ENCODE results near the gene GAB1.

GAB1 gene

DNA sequence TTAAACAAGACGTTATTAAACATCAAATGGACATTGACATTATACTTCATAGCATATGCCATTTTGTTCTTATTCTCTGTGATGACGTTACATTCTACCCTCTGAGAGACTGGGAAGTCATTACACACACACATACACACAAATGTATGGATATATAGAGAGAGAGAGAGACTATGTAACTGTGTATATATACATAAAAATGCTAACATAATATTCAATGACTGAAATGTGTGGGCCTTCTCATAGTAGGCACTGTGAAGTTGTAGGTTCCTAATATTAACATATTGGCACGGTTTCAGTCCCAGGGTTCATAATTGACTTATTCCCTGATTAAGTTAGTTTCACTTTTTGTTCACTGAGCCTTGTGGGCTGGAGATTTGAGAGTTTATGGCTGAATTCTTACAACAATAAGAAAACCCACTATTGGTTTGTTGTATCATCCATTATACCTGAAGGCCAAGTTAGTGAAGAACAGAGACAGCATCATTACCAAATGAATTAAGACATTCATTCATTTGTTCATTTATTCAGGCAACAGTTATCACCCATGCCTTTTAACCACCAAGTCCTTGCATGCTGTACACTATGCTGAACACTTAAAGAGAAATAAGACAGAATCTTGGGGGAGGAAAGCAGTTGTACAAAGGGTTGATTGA, 68.5 kb downstream of the GAB1 start:
- TF ChIP-seq CSDC2 (CRISPR knock-in tag; IDR thresholded peaks at IDR 0.05) (no peak), RARB (CRISPR knock-in tag; IDR thresholded peaks at IDR 0.05) (no peak), ZNF565 (CRISPR knock-in tag; conservative IDR thresholded peaks at IDR 0.05; ENCODE audit: low read depth) (no peak), ESRRG (CRISPR knock-in tag; IDR thresholded peaks at IDR 0.05) (no peak), TCF4 (CRISPR knock-in tag; IDR thresholded peaks at IDR 0.05; ENCODE audit: borderline replicate concordance) (no peak), BACH2 (CRISPR knock-in tag; IDR thresholded peaks at IDR 0.05; ENCODE audit: borderline replicate concordance) (no peak), PPARA (CRISPR knock-in tag; IDR thresholded peaks at IDR 0.05; ENCODE audit: borderline replicate concordance) (no peak), ZFP3 (CRISPR knock-in tag; IDR thresholded peaks at IDR 0.05) (no peak), ARNTL (CRISPR knock-in tag; IDR thresholded peaks at IDR 0.05; ENCODE audit: borderline replicate concordance, low read depth) (no peak), GLIS3 (CRISPR knock-in tag; IDR thresholded peaks at IDR 0.05) (no peak), ZFP30 (CRISPR knock-in tag; IDR thresholded peaks at IDR 0.05) (no peak), SNAI2 (CRISPR knock-in tag; IDR thresholded peaks at IDR 0.05) (no peak)
- TF ChIP-seq, protein P1, sequence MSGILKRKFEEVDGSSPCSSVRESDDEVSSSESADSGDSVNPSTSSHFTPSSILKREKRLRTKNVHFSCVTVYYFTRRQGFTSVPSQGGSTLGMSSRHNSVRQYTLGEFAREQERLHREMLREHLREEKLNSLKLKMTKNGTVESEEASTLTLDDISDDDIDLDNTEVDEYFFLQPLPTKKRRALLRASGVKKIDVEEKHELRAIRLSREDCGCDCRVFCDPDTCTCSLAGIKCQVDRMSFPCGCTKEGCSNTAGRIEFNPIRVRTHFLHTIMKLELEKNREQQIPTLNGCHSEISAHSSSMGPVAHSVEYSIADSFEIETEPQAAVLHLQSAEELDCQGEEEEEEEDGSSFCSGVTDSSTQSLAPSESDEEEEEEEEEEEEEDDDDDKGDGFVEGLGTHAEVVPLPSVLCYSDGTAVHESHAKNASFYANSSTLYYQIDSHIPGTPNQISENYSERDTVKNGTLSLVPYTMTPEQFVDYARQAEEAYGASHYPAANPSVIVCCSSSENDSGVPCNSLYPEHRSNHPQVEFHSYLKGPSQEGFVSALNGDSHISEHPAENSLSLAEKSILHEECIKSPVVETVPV (CRISPR knock-in tag; IDR thresholded peaks at IDR 0.05), result no peak
- TF ChIP-seq, protein P2, sequence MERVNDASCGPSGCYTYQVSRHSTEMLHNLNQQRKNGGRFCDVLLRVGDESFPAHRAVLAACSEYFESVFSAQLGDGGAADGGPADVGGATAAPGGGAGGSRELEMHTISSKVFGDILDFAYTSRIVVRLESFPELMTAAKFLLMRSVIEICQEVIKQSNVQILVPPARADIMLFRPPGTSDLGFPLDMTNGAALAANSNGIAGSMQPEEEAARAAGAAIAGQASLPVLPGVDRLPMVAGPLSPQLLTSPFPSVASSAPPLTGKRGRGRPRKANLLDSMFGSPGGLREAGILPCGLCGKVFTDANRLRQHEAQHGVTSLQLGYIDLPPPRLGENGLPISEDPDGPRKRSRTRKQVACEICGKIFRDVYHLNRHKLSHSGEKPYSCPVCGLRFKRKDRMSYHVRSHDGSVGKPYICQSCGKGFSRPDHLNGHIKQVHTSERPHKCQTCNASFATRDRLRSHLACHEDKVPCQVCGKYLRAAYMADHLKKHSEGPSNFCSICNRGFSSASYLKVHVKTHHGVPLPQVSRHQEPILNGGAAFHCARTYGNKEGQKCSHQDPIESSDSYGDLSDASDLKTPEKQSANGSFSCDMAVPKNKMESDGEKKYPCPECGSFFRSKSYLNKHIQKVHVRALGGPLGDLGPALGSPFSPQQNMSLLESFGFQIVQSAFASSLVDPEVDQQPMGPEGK (CRISPR knock-in tag; IDR thresholded peaks at IDR 0.05; ENCODE audit: borderline replicate concordance), result no peak
- TF ChIP-seq, protein P3, sequence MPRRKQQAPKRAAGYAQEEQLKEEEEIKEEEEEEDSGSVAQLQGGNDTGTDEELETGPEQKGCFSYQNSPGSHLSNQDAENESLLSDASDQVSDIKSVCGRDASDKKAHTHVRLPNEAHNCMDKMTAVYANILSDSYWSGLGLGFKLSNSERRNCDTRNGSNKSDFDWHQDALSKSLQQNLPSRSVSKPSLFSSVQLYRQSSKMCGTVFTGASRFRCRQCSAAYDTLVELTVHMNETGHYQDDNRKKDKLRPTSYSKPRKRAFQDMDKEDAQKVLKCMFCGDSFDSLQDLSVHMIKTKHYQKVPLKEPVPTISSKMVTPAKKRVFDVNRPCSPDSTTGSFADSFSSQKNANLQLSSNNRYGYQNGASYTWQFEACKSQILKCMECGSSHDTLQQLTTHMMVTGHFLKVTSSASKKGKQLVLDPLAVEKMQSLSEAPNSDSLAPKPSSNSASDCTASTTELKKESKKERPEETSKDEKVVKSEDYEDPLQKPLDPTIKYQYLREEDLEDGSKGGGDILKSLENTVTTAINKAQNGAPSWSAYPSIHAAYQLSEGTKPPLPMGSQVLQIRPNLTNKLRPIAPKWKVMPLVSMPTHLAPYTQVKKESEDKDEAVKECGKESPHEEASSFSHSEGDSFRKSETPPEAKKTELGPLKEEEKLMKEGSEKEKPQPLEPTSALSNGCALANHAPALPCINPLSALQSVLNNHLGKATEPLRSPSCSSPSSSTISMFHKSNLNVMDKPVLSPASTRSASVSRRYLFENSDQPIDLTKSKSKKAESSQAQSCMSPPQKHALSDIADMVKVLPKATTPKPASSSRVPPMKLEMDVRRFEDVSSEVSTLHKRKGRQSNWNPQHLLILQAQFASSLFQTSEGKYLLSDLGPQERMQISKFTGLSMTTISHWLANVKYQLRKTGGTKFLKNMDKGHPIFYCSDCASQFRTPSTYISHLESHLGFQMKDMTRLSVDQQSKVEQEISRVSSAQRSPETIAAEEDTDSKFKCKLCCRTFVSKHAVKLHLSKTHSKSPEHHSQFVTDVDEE (CRISPR knock-in tag; IDR thresholded peaks at IDR 0.05), result no peak
- ATAC-seq, result no peak

DNA sequence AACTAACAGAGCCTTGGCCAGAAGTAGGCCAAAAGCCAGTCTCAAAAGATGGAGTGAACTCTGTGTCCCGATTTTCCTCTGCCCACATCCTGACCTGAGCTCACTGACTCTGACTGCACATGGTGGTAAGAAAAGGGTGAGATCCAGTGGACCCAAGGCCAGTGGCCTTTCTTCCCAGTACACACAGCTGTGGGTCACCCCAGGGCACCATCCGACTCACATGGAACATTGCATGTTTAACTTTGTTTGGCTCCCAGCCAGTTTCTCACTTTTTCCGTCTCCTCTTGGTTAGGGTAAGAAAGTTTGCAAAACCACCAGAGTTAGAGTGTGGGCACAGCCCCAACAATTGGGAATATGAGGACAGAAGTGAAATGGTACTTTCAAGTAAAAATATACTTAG, 69.8 kb downstream of the GAB1 start:
- ATAC-seq, result no peak; the same call in 2 of the 3 replicates
- TF ChIP-seq, protein P4, sequence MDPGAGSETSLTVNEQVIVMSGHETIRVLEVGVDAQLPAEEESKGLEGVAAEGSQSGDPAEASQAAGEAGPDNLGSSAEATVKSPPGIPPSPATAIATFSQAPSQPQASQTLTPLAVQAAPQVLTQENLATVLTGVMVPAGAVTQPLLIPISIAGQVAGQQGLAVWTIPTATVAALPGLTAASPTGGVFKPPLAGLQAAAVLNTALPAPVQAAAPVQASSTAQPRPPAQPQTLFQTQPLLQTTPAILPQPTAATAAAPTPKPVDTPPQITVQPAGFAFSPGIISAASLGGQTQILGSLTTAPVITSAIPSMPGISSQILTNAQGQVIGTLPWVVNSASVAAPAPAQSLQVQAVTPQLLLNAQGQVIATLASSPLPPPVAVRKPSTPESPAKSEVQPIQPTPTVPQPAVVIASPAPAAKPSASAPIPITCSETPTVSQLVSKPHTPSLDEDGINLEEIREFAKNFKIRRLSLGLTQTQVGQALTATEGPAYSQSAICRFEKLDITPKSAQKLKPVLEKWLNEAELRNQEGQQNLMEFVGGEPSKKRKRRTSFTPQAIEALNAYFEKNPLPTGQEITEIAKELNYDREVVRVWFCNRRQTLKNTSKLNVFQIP (CRISPR knock-in tag; IDR thresholded peaks at IDR 0.05; ENCODE audit: borderline replicate concordance, low read depth), result no peak
- no peak for TF ChIP-seq ZNF8 (CRISPR knock-in tag; IDR thresholded peaks at IDR 0.05)
- no peak for TF ChIP-seq SNAI2 (CRISPR knock-in tag; IDR thresholded peaks at IDR 0.05)
- TF ChIP-seq, protein P3 (CRISPR knock-in tag; IDR thresholded peaks at IDR 0.05), result no peak
- no peak for TF ChIP-seq BACH2 (CRISPR knock-in tag; IDR thresholded peaks at IDR 0.05; ENCODE audit: borderline replicate concordance)
- no peak for TF ChIP-seq RARB (CRISPR knock-in tag; IDR thresholded peaks at IDR 0.05)
- TF ChIP-seq, protein P5, sequence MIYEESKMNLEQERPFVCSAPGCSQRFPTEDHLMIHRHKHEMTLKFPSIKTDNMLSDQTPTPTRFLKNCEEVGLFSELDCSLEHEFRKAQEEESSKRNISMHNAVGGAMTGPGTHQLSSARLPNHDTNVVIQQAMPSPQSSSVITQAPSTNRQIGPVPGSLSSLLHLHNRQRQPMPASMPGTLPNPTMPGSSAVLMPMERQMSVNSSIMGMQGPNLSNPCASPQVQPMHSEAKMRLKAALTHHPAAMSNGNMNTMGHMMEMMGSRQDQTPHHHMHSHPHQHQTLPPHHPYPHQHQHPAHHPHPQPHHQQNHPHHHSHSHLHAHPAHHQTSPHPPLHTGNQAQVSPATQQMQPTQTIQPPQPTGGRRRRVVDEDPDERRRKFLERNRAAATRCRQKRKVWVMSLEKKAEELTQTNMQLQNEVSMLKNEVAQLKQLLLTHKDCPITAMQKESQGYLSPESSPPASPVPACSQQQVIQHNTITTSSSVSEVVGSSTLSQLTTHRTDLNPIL (CRISPR knock-in tag; IDR thresholded peaks at IDR 0.05; ENCODE audit: low read depth), result no peak
